Activated CD8-positive, alpha-beta memory T cell treated with anti-CD3 and anti-CD28 coated beads for 1 hour (primary cell): Measurements from ENCODE around the gene TOMM20.
"Not testable (repeated sequence)": the region's sequence is repeated elsewhere in the genome, so short reads cannot be mapped to it uniquely, and the experiment has no call there.

Experiments used
- DNase-seq, 2 donors: peaks; one replicate each; pipeline ENCODE4 v3.0.0-alpha.2; 2020; ENCODE audit warnings: low read depth in 1 of 2; ENCODE audit errors: extremely low read depth in 1 of 2

The TOMM20 gene

DNA sequence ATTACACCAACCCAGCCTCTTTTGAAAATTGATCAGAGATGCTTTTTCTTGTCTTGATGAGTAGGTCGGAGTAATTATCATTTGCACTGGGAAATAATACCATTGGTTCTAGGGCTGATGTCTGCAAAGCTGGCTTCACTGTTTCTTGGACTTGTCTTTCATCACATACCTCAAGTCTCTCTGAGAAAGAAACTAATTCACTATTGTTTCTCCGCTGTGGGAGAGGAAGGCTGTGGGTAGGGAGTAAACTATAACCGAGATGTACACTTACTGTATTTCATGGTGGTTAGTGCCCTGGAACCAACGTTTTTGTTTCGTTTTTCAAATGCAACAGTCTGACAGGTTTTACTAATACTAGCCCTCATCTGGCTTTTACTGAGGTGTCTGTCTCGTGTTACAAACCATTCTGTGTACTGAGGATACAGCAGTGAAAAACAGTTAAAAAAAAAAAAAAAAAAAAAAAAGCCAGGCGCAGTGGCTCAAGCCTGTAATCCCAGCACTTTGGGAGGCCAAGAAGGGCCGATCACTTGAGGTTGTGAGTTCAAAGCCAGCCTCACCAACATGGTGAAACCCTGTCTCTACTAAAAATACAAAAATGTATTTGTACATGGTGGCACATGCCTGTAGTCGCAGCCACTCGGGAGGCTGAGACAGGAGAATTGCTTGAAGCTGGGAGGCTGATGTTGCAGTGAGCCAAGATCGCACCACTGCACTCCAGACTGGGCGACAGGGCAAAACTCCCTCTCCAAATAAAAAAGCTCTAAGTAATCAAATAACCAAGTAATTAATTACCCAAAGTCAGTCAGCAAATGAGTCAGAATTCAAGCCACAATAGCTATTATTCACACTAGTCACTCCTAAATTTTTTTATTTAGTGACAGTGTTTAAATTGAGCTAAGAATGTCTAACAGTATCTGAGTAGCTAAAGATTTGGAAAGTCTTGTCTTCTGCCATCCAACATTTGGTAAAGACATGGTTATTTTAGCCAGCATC is 23.3 kb downstream of the TOMM20 start:
- no peak for DNase-seq

DNA sequence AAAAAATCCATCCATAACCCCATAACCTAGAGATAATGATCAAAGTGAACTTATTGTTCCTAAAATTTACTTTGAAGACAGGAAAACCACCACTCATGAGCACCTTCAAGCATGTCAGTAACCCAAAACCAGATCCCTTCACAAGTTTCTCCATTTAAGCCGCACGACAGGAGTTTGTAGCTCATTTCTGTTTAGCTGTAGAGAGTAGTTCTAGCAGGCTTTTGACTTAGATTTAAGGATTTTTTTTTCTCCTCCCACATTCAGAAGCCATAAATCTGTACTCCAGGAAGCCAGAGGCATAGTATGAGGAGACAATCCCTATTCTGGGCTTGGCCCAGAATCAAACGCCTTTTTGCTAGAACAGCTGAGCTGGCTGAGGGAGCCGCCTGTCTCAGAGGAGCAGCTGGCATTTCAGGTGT is 25.6 kb downstream of the TOMM20 start:
- no peak for DNase-seq

DNA sequence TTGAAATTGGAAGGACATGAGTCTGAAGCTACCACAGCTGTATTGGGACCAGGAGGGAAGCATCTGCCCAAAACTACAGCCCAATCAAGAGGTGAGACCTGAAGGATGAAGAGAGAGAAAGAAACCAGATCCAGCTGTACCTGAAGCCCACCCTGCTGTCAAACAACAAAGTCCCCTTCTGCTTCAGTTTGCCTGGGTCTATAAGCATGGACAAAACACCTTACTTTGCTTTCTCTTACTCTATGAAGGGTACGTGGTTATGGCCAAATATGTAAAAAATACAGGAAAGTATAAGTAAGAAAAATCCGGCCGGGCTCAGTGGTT is 26.4 kb downstream of the TOMM20 start:
- no peak for DNase-seq

DNA sequence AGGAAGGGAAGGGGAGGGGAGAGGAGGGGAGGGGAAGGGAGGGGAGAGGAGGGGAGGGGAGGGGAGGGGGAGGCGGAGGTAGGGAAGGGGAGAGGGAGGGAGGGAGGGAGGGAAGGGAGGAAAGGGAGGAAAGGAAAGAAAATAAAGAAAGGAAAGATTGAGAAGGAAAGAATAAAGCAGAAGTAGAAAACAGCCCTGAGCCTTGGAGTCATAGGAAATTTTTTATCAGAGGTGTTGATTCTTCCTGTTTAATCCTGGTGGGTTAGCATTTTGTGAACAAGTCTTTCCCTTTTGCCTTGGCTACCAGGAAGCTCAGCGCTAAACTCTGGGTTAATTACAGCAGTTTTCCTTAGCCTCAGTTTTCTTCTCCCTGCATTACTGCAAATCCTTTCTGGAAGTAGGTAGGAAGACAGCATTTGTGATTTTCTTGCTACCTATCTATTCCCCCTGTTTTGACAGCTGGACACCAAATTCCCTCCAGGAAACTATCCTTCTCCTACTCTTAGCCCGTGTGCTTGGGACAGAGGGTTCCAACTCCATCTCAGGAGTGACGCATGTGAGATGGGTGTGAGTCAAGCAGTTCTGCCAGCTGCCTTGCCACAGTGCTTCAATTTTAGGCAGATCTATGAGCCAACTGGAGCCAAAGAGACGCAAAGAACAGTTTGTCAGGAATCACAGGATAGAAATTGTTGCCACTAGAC is 26.9 kb downstream of the TOMM20 start:
- no peak for DNase-seq

DNA sequence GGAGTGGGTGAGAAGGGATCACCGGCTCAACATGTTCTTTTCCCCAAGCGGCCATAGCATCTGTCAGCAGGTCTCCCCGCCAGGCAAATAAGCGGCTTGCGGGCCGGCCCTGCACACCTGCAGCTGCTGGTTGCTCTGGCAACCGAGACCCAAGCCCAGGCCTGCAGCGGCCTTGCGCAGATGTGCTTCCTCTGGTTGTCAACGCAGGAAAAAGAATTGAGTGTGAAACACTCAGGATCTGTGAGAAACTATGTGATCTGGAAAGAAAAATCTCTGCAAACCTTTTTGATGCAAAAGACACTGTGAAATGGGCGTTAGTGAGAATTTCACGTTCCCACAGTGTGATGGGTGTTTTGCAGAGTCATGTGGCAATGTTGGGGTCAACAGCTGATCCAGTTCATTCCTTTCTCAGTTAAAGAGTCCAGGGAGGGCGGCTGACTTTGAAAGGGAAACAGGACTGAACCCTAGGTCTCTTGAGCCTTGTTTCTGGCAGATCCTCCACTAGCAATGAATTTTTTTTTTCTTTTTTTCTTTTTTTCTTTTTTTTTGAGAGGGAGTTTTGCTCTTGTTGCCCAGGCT is 28.4 kb downstream of the TOMM20 start:
- DNase-seq, result no peak

DNA sequence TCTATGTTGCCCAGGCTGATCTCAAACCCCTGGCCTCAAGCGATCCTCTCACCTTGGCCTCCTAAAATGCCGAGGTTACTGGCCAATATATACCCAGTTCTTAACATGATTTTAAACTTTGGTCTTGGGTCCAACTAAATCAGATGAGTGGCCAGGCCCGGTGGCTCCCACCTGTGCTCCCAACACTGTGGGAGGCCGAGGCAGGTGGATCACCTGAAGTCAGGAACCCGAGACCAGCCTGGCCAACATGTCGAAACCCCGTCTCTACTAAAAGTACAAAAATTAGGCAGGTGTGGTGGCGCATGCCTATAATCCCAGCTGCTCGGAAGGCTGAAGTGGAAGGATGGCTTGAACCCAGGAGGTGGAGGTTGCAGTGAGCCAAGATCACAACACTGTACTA is 29.6 kb downstream of the TOMM20 start:
- no peak for DNase-seq

DNA sequence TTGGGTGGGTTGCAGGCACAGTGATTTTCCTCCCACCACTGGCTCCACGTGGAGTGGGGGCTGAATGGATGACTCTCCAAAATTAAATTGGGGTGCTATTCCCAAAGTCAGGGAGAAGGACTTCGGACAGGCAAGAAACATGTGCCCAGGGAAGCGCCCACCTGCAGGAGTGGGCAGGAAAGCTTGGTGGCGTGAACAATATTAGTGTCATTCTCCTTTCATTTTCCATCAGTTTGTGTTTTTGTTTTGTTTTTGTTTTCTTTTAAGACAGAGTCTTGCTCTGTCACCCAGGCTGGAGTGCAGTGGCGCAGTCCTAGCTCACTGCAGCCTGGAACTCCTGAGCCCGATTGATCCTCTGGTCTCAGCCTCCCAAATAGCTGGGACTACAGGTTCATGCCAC is 30.1 kb downstream of the TOMM20 start:
- DNase-seq, result no peak

DNA sequence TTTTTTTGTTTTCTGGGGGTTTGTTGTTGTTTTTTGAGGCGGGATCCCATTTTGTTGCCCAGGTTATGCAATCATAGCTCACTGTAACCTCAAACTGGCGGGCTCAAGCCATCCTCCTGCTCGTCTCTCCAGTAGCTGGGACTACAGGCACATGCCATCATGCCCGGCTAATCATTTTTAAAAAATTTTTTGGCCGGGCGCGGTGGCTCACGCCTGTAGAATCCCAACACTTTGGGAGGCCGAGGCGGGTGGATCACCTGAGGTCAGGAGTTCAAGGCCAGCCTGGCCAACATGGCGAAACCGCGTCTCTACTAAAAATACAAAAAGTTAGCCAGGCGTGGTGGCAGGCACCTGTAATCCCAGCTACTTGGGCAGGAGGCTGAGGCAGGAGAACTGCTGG is 31.1 kb downstream of the TOMM20 start:
- DNase-seq, result not testable (repeated sequence)

DNA sequence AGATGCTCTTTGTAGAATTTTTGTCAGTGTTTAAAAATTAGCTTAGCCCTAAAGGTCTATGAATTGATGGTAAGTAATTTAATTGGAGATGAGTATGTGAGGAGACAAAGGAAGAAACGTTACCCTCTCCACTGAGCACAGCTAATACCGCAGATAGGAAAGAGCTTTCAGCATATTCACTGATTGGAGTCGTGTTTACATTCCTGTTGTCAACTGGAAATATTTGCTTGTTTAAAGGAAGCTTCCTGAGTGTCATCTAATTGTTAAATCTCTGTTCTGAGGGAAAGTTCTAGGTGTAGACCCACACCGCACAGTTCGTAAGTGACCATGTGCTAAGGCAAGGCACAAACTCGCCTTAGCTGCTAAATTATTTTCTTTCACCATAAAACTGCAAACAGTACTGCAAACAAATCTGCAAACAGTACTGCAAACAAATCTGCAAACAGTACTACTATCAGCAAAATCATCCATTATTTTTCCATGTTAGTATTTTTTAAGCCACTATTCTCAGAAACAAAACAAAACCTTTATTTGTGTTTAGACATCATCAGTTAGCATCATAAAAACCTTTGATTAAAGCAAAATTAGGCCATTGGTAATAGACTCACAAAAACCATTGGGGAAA is 32.6 kb downstream of the TOMM20 start:
- DNase-seq, result no peak

DNA sequence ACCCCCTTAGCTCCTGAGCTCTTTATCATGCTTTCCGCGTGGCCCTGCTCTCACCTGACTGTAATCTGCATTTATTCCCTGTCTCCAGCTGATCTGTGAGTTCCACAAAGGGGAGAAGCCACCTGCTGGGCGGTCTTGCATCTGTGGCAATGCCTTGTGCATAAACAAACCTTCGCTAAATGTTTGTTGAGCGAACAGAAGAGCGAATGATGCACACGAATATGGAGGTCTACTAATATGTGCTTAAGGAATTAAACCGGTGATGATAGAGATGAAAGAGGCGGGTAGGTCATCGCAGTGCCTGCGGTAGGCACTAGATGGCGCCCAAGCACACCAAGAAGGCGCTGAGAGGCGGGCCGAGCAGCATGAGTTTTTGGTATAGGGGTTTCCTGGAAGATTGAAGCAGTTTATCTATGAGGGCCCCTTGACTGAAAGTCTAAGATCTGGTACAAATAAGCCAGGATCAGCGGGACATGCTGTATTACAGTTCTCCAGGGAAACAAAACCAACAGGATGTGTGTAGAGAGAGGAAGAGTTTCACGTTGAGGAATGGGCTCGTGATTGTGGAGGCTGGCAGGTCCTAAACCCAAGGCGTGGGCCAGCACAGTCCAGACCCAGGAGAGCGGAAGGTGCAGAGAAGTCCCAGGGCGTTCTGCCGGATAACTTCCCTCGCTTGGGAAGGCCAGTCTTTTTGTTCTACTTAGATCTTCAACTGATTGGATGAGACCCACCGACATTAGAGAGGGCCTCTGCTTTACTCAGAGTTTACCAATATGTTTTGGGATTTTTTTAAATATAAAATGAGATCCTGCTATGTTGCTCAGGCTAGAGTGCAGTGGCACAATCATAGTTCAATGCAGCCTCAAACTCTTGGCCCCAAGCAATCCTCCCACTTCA is 34.7 kb downstream of the TOMM20 start:
- peak; percentile 50 to 77 for DNase-seq

DNA sequence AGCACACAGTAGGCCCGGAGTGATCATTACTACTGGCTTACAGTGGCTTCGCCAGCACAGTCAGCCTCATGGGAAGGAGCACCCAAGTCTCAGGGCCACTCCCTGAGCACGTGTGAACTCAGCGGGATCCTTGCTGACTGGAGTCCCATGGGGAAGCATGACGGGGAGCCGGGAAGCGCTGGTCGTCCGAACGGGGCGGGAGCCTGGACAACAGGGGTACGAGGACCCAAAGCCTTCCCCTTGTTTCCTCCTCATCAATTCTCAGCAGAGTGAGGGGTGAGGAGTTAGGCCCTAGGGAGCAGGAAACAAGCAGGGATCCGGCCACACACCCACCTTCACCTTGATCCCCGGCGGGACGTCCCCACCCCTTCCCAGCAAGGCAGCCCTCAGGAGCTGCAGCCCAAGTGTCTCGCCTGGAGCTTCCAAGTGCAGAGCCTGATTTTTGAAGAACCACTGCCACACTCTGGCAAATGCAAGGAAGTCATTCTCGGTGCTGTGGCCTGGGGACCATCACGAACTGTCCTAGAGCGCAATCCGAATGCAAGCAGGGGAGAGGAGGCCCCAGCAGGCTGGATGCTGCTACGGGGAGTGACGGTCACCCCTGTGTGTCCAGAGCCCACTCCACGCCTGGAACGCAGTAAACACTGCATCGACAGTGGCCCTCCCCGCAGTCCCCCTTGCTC is 35.5 kb downstream of the TOMM20 start:
- DNase-seq, result no peak

DNA sequence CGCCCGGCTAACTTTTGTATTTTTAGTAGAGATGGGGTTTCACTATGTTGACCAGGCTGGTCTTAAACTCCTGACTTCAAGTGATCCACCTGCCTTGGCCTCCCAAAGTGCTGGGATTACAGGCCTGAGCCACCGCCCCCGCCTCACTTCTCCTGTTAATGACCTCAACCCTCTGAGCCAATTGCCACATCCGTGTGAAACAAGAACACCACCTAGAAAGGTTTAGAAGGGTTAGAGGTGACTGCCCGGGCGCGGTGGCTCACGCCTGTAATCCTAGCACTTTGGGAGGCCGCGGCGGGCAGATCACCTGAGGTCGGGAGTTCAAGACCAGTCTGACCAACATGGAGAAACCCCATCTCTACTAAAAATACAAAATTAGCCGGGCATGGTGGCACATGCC is 36.2 kb downstream of the TOMM20 start:
- not testable (repeated sequence) for DNase-seq

DNA sequence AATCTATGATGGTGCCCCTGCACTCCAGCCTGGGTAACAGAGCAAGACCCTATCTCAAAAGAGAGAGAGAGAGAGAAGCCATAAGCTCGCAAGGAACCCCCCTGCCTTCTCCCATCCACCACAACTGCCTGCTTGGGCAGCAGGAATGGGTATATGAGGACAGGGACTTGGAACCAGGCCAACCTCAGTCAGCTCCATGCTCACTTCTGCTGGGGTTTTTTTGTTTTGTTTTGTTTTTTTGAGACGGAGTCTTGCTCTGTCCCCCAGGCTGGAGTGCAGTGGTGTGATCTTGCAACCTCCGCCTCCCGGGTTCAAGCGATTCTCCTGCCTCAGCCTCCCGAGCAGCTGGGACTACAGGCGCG is 36.6 kb downstream of the TOMM20 start:
- not testable (repeated sequence) for DNase-seq

DNA sequence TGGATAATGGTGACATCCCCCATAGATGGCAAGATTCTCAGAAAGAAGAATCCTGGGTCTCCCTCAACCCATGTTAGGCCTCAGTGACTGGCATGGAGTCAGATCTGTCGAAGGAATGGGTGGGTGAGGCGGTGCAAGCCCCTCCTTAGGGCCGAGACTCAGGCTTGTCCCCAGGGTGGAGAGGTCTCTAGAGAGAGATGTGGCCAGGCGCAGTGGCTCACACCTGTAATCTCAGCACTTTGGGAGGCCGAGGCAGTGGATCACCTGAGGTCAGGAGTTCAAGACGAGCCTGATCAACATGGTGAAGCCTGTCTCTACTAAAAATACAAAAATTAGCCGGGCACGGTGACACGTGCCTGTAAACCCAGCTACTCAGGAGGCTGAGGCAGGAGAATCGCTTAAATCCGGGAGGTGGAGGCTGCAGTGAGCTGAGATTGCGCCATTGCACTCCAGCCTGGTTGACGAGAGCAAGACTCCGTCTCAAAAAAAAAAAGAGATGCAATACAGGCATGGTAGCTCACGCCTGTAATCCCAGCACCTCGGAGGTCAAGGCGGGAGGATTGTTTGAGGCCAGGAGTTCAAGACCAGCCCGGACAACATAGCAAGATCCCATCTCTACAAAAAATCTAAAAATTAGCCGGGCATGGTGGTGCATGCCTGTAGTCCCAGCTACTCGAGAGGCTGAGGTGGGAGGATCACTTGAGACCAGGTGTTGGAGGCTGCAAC is 37.2 kb downstream of the TOMM20 start:
- DNase-seq, result not testable (repeated sequence)

DNA sequence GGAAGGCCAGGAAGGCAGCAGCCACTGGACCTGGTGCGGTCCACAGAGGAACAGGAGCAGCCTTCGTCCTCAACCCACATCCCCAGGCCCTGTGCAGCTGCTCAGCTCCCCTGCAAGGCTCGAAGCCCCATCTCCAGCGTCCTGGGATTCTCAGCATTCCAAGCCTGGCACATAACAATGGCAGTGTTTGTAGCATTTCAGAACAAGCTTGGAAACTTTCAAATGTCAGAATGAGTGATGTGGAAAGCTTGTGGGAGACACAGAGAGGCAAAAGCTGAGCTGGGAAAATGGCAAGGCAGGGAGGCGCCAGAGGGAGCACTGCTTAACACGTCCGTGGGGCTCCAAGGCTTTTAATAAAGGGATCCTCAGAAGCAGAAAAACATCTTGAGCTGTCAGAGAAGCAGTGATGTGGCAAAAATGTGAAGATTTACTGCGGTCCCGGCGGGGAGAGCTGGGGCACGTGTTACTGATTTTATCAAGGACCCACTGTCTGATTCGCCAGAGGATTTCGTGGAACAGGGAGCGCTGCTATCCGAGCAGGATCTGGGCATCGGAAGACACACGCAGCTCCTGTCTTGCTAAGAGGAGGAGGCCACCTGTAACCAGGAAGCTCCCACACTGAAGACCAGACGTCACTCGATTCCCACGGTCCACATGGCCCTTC is 38.1 kb downstream of the TOMM20 start:
- DNase-seq, result no peak

DNA sequence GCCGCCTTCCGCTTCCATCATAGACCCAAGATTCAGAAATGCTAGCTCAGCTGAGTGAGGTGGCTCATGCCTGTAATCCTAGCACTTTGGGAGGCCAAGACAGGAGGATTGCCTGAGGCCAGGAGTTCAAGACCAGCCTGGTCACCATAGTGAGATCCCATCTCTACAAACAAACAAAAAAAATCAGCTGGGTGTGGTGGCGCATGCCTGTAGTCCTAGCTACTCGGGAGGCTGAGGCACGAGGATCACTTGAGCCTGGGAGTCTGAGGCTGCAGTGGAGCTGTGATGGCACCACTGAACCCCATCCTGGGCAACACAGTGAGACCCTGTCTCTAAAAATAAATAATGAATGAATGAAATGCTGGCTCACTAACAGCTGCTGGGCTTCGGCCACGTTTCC is 39.7 kb downstream of the TOMM20 start:
- DNase-seq, result no peak

DNA sequence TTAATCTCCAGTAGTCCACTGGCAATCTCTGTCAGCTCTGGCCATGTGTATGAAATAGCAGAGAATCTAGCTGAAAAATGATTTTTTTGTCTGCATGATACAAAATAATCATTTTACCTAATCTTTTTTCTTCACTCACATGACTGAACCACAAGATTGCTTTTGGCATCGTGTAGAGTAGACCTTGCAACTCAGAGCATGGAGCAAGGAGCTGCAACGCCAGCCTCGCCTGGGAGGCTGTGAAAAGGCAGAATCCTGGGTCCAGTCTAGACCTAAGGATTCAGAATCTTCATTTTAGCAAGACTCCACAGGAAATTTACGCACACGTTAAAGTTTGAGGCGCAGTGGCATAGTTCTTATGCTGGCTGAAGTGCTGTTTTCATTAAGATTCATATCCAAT is 40.2 kb downstream of the TOMM20 start:
- DNase-seq, result no peak

DNA sequence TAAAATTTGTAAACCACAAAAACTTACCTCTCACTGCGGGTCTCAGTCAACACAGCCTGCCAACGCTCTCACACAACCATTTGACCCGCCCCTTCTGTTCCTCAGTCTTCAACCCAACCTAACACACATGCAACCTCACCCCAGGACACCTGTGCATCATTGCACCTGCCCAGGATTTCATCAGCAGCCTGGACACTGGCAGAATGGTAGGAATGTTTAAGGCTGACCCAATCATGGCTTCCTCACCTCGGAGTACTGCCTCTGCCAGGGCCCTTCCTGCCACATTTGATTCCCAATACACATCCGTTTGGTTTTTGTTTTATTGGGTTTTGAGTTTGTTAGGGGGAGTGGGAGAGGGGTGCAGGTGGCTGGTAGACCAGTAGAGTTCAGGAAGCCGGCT is 40.7 kb downstream of the TOMM20 start:
- DNase-seq, result no peak
